GM19463 (cell line): Measurements from ENCODE around the gene RBM15.

Source experiments
- ATAC-seq: cut with Tn5 transposase; IDR thresholded peaks from one replicate; pipeline ENCODE4 v1.9.1; 2021; ENCODE audit warnings: mild to moderate bottlenecking, moderate library complexity; ENCODE audit not compliant: unreplicated experiment

The RBM15 gene

DNA sequence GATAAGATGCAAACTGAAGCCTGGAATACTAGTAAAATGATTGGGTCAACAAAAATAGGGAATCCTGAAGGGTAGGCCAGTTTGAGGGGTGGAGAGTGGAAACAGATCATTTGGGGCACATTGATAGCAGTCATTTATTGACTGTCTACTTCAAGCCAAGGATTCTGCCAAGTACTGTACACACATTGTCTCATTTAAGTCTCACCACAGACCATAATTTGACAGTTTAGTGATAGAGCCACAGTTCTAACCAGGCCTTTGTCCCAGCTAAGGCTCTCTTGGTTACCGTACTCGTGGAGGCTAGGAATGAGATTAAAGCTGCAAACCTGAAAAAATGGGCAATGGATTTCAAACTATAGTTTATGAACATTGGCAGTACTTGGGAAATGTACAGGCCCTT lies 11.2 kb downstream of the RBM15 start:
- no peak for ATAC-seq

DNA sequence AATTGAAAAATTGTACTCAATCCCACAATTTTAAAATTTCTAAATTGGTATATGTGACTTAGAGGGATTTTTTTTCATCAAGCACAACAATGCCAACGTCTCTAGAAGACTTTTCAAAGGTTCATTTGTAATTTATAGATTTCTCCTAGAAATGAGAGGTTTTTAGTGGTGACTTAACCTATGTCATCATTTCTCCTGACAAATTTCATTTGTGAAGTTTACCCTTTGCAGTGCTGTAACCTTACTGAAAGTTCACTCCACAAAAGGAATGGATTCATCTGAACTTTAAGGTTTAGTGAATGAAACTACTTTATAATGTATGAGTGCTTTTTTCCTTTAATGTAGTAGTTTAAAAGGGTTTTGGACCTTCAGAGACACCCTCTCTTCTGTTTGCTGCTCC lies 16.1 kb downstream of the RBM15 start:
- ATAC-seq, result no peak

DNA sequence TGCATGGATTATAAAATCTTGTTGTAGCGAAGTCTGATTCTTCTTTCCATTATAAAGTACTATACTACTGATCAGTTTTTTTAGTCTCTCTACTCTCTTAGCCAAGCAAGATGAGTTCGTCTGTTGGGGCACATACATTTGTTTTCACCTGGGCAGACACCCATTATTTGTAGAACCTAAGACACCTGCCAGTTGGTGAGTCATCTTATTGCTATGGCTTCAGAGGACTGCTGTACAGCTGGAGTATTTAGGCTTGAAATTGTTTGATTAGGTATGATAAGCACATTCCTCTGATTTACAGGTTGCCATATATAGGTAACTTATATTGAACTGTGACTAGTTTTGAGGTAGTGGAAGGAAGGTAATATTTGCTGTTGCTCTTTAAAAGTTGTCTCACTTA lies 17.2 kb downstream of the RBM15 start:
- ATAC-seq, result no peak

GRCh38 chr1:110360431-110360830 lies 21.3 kb downstream of the RBM15 start:
- ATAC-seq, result no peak

GRCh38 chr1:110361856-110362255 lies 22.7 kb downstream of the RBM15 start:
- no peak for ATAC-seq

DNA sequence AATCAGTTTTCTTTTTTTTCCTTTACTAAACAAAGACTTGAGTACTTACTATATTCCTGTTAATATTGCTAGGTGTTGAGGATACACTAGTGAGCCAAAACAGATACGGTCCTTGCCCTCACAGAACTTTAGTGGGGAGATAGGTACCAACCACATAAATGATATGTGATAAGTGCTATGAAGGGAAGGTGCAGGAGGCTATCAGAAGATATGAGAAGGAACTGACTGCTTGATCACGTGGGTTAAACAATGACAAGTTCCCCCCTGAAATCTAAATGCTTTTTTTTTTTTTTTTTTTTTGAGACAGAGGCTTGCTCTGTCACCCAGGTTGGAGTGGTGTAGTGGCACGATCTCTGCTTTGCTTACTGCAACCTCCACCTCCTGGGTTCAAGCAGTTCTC lies 25.0 kb downstream of the RBM15 start:
- no peak for ATAC-seq

- no peak for ATAC-seq
These were observed 31.6 kb downstream of the RBM15 start for GRCh38 chr1:110370827-110371226.

- ATAC-seq, result no peak
These were observed 36.3 kb downstream of the RBM15 start for GRCh38 chr1:110375490-110375889.

DNA sequence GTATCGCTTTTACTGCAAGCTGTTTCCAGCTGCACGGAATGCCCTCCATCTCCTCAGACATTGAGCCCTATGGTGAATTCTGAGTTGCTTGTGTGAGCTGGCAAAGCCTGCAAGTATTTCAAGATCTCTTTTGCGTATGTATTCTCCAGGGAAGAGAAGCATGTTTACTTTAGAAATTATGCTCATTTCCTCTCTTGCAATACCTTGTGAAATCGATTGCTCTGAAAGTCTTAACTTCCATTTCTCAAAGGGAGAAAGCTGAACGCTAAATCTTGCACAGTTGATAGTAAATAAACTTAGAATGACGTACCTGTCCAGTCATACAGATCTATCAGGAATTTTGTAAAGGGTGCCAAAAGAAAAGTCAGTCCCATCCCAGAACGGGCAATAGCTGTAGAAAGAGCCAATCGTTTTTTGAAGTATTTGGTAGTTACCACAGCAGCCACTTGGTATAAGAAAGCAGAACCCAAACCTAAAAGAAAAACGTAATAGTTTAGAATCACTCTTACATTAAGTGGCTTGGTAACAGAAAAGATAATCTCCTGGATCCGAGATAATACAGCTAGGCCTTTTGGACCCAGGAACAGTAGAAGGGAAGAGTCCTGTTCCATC lies 41.6 kb downstream of the RBM15 start:
- no peak for ATAC-seq

DNA sequence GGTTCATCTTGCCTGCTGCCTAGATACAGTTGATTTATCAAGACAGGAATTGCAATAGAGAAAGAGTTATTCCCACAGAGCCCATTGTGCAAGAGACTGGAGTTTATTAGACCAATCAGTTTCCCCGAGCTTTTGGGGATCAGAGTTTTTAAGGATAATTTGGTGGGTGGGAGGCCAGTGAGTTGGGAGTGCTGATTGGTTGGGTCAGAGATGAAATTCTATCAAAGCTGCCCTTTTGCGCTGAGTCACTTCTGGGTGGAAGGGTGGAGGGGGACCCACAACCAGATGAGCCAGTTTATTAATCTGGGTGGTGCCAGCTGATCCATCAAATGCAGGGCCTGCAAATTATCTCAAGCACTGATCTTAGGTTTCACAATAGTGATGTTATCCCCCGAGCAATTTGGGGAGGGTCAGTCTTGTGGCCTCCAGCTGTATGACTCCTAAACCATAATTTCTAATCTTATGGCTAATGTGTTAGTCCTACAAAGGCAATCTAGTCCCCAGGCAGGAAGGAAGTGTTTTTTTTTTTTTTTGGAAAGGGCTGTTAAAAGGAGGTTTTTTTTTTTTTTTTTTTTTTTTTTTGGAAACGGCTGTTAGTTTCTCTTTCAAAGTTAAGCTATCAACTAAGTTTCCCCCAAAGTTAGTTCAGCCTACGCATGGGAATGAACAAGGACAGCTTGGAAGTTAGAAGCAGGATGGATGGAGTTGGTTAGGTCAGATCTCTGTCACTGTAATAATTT lies 44.2 kb downstream of the RBM15 start:
- no peak for ATAC-seq

- ATAC-seq, result peak; percentile 71
These were observed 45.6 kb downstream of the RBM15 start for GRCh38 chr1:110384581-110385321.

- ATAC-seq, result no peak
These were observed 46.2 kb downstream of the RBM15 start for GRCh38 chr1:110385369-110385768.

- ATAC-seq, result no peak
These were observed 48.0 kb downstream of the RBM15 start for GRCh38 chr1:110387048-110387754.

DNA sequence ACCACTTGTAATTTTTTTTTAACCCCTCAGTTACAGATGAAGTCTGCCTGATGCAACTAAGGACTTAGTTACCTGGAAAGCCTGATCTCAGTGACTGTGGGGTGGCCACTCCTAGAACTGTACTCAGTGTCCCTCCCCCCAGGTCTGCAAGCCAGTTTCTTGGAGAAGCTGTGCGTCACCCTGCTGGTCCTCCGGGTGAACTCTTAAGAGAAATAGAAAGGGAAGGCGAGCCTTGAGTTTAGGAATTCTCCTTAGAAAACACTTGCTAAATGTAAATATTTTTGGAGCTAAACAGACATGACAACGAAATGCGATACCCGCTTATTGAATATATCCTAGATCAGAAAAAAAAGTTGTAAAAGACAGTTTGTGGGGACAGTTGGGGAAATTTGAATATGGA lies 50.9 kb downstream of the RBM15 start:
- no peak for ATAC-seq

- ATAC-seq, result no peak
These were observed 51.6 kb downstream of the RBM15 start, which contains the start of gene SLC16A4 for GRCh38 chr1:110390692-110391245. TSS of gene SLC16A4 (minus strand) at chr1:110391026. CDS start at chr1:110389323, 1,703 bp downstream.

DNA sequence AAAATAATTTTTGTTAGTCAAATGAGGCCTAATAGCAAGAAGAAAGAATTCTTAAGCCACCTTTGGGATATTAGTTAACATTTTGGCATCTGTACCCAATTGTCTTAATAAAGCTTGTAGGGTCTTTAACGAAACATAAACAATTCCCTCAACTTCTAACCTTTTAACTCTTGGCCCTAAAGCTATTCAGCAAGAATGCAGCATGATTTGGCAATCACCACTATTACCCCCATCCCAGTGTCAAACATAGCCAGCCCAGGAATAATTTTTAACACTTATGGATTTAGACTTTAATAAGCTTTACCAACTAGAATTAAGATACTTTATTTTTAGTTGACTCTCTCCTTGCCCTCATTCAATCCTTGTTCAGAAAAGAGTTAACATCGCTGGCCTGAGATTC lies 54.1 kb downstream of the RBM15 start:
- ATAC-seq, result no peak

- ATAC-seq, result no peak
These were observed 54.7 kb downstream of the RBM15 start for GRCh38 chr1:110393691-110394492.

DNA sequence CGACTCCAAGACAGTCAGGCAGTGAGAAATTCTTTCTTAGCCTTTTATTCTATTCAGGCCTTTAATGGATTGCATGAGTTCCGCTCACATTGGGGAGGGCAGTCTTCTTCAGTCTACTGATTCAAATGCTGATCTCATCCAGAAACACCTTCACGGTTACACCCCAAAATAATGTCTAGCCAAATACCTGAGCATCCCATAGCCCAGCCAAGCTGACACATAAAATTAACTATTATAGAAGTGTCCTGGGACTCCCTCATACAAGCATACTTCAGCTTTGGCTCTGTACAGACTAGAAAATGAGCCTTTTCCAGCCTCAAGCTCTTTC lies 55.3 kb downstream of the RBM15 start:
- ATAC-seq, result no peak
